Glomerular endothelial cell (primary cell): ENCODE measurements around the gene SRD5A1. TPM values are rescaled to one million over a fixed set of nuclear protein-coding genes. Genes with fewer than 3 reads are reported as not detected.

Experiments
- DNase-seq: peaks from one replicate; pipeline ENCODE4 v3.0.0-alpha.2; 2011; ENCODE audit warnings: low read depth, low spot score; ENCODE audit errors: extremely low read depth
- total RNA-seq: library from RNA; depleted of rRNA; stranded (reverse); fragments of >200 nt; gene quantifications from 2 replicates; pipeline ENCODE4 v1.2.3, GENCODE V29; 2015

The SRD5A1 gene
- total RNA-seq, 1 donor from 2014 or later = 23.8 TPM

- no peak for DNase-seq
These were observed 78.3 kb downstream of the SRD5A1 start for GRCh38 chr5:6711409-6712141.

- DNase-seq = no peak
These were observed 78.9 kb downstream of the SRD5A1 start for GRCh38 chr5:6712142-6712576.

GRCh38 chr5:6712577-6713273, 79.5 kb downstream of the SRD5A1 start:
- no peak for DNase-seq

- DNase-seq = no peak
These were observed 80.3 kb downstream of the SRD5A1 start, which contains the start of gene TENT4A for GRCh38 chr5:6713274-6714225. TENT4A (plus strand) TSS chr5:6713432; CDS start chr5:6713984, 552 bp downstream.

- DNase-seq = no peak
These were observed 81.2 kb downstream of the SRD5A1 start for GRCh38 chr5:6714226-6715041.

- DNase-seq = no peak
These were observed 82.0 kb downstream of the SRD5A1 start for GRCh38 chr5:6715271-6715670.

GRCh38 chr5:6715758-6716628, 82.8 kb downstream of the SRD5A1 start:
- DNase-seq = no peak

GRCh38 chr5:6716629-6717149, 83.4 kb downstream of the SRD5A1 start:
- DNase-seq = no peak

GRCh38 chr5:6717247-6717646, 84.0 kb downstream of the SRD5A1 start:
- DNase-seq = no peak

- no peak for DNase-seq
These were observed 84.4 kb downstream of the SRD5A1 start for GRCh38 chr5:6717687-6718086.

- DNase-seq = no peak
These were observed 85.0 kb downstream of the SRD5A1 start for GRCh38 chr5:6718161-6718681.

- no peak for DNase-seq
These were observed 85.5 kb downstream of the SRD5A1 start for GRCh38 chr5:6718718-6719117.

- no peak for DNase-seq
These were observed 86.2 kb downstream of the SRD5A1 start for GRCh38 chr5:6719417-6719816.

GRCh38 chr5:6719896-6720560, 86.8 kb downstream of the SRD5A1 start:
- DNase-seq = no peak

- DNase-seq = no peak
These were observed 87.3 kb downstream of the SRD5A1 start for GRCh38 chr5:6720561-6720921.

GRCh38 chr5:6721442-6721841, 88.2 kb downstream of the SRD5A1 start:
- no peak for DNase-seq

- no peak for DNase-seq
These were observed 88.8 kb downstream of the SRD5A1 start for GRCh38 chr5:6722015-6722414.

GRCh38 chr5:6723122-6723815, 90.0 kb downstream of the SRD5A1 start:
- no peak for DNase-seq
